HepG2 (cell line): ENCODE data around the gene PPP4R4. TPM values are rescaled to one million over a fixed set of nuclear protein-coding genes. Genes with fewer than 3 reads are reported as not detected.
A peak's percentile ranks its signal among the peaks of the same experiment; 100 is the strongest.

ENCODE experiments used
- CEBPB ChIP-seq: IDR thresholded peaks from 2 replicates; pipeline ENCODE4 v1.6.1; 2011; ENCODE audit warnings: low read depth, low read length, improper control_type of control experiment, borderline replicate concordance
- CEBPG ChIP-seq: IDR thresholded peaks from 2 replicates; pipeline ENCODE4 v1.6.1; 2016
- FOSL1 ChIP-seq: sonication (generic); formaldehyde crosslinking; IDR thresholded peaks from 2 replicates; pipeline ENCODE4 v1.9.0; 2021; ENCODE audit warnings: missing genetic modification reagents, borderline replicate concordance
- FOXM1 ChIP-seq: sonication (generic); formaldehyde crosslinking; IDR thresholded peaks from 2 replicates; pipeline ENCODE4 v1.5.0; 2020; ENCODE audit warnings: missing genetic modification reagents
- GABPB1 ChIP-seq: IDR thresholded peaks from 2 replicates; pipeline ENCODE4 v1.6.1; 2016; ENCODE audit warnings: mild to moderate bottlenecking, missing genetic modification reagents, moderate library complexity, missing compliant biosample characterization
- HMG20A ChIP-seq: IDR thresholded peaks from 2 replicates; pipeline ENCODE4 v1.6.1; 2016; ENCODE audit warnings: borderline replicate concordance
- KAT8 ChIP-seq: IDR thresholded peaks from 2 replicates; pipeline ENCODE4 v1.6.1; 2016; ENCODE audit warnings: missing genetic modification reagents, missing compliant biosample characterization
- KIAA2018 ChIP-seq: sonication (generic); formaldehyde crosslinking; IDR thresholded peaks from 2 replicates; pipeline ENCODE4 v1.5.0; 2020; ENCODE audit warnings: mild to moderate bottlenecking, missing genetic modification reagents, borderline replicate concordance
- SMAD9 ChIP-seq: sonication (generic); formaldehyde crosslinking; IDR thresholded peaks from 2 replicates; pipeline ENCODE4 v1.5.1; 2020; ENCODE audit warnings: mild to moderate bottlenecking, missing genetic modification reagents
- ZNF124 ChIP-seq: sonication (generic); formaldehyde crosslinking; IDR thresholded peaks from 2 replicates; pipeline ENCODE4 v1.4.0; 2020; ENCODE audit warnings: missing genetic modification reagents
- ZNF768 ChIP-seq: sonication (generic); formaldehyde crosslinking; IDR thresholded peaks from 2 replicates; pipeline ENCODE4 v1.4.0; 2020; ENCODE audit warnings: missing genetic modification reagents
- polyA plus RNA-seq, 8 experiments: library from polyadenylated mRNA; depleted of rRNA in 3 of 8; stranded (reverse) in 7 of 8; unstranded in 1 of 8; fragments of >200 nt; fragmentation: Illumina TruSeq in 4 of 8; extraction: Trizol in 4 of 8; gene quantifications; 2 replicates each; pipeline versions ENCODE4 v1.2.1 to v1.2.3, GENCODE V29; 2011 to 2016; ENCODE audit warnings: low read depth in 4 of 8, missing spikeins in 1 of 8, mixed read lengths in 1 of 8; ENCODE audit not compliant: insufficient read depth in 1 of 8
- total RNA-seq, 5 experiments: library from RNA; depleted of rRNA; stranded (reverse); fragments of >200 nt; fragmentation: Illumina TruSeq; extraction: Trizol; gene quantifications; 2 replicates each; pipeline ENCODE4 v1.2.3, GENCODE V29; 2016; ENCODE audit warnings: low read depth in 1 of 5
- TF ChIP-seq, protein P1 (sequence below): sonication (generic); formaldehyde crosslinking; IDR thresholded peaks from 2 replicates; pipeline ENCODE4 v1.4.0; 2020; ENCODE audit warnings: missing genetic modification reagents
- TF ChIP-seq, protein P2 (sequence below), 2 experiments: IDR thresholded peaks; 2 replicates each; pipeline ENCODE4 v1.6.1; 2011 to 2012; ENCODE audit warnings: low read length in 2 of 2, borderline replicate concordance in 1 of 2, low read depth in 1 of 2, mild to moderate bottlenecking in 1 of 2, moderate library complexity in 1 of 2

PPP4R4 gene
- total and polyA plus RNA-seq, 2 of the 13 experiments (the other 11 are each of a cell fraction or from before 2014, with no cell fraction given): 9.5 to 19.8 TPM

GRCh38 chr14:94144765-94145164, 29.4 kb upstream of the PPP4R4 start (continued):
- TF ChIP-seq KIAA2018 (CRISPR knock-in tag) (no peak), KAT8 (peak; percentile 48; the same call in 1 of the 2 replicates), FOSL1 (CRISPR knock-in tag) (no peak), ZNF768 (CRISPR knock-in tag) (no peak), CEBPB (0 out of 2 replicates have a peak, but pooled peaks have one; percentile 16), ZNF124 (no peak), FOXM1 (CRISPR knock-in tag) (no peak), HMG20A (CRISPR knock-in tag) (0 out of 2 replicates have a peak, but pooled peaks have one; percentile 23), SMAD9 (CRISPR knock-in tag) (no peak), GABPB1 (CRISPR knock-in tag) (peak; percentile 79), CEBPG (CRISPR knock-in tag) (peak; percentile 87)
- TF ChIP-seq, protein P1, sequence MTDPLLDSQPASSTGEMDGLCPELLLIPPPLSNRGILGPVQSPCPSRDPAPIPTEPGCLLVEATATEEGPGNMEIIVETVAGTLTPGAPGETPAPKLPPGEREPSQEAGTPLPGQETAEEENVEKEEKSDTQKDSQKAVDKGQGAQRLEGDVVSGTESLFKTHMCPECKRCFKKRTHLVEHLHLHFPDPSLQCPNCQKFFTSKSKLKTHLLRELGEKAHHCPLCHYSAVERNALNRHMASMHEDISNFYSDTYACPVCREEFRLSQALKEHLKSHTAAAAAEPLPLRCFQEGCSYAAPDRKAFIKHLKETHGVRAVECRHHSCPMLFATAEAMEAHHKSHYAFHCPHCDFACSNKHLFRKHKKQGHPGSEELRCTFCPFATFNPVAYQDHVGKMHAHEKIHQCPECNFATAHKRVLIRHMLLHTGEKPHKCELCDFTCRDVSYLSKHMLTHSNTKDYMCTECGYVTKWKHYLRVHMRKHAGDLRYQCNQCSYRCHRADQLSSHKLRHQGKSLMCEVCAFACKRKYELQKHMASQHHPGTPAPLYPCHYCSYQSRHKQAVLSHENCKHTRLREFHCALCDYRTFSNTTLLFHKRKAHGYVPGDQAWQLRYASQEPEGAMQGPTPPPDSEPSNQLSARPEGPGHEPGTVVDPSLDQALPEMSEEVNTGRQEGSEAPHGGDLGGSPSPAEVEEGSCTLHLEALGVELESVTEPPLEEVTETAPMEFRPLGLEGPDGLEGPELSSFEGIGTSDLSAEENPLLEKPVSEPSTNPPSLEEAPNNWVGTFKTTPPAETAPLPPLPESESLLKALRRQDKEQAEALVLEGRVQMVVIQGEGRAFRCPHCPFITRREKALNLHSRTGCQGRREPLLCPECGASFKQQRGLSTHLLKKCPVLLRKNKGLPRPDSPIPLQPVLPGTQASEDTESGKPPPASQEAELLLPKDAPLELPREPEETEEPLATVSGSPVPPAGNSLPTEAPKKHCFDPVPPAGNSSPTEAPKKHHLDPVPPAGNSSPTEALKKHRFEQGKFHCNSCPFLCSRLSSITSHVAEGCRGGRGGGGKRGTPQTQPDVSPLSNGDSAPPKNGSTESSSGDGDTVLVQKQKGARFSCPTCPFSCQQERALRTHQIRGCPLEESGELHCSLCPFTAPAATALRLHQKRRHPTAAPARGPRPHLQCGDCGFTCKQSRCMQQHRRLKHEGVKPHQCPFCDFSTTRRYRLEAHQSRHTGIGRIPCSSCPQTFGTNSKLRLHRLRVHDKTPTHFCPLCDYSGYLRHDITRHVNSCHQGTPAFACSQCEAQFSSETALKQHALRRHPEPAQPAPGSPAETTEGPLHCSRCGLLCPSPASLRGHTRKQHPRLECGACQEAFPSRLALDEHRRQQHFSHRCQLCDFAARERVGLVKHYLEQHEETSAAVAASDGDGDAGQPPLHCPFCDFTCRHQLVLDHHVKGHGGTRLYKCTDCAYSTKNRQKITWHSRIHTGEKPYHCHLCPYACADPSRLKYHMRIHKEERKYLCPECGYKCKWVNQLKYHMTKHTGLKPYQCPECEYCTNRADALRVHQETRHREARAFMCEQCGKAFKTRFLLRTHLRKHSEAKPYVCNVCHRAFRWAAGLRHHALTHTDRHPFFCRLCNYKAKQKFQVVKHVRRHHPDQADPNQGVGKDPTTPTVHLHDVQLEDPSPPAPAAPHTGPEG: no peak
- TF ChIP-seq, protein P2, sequence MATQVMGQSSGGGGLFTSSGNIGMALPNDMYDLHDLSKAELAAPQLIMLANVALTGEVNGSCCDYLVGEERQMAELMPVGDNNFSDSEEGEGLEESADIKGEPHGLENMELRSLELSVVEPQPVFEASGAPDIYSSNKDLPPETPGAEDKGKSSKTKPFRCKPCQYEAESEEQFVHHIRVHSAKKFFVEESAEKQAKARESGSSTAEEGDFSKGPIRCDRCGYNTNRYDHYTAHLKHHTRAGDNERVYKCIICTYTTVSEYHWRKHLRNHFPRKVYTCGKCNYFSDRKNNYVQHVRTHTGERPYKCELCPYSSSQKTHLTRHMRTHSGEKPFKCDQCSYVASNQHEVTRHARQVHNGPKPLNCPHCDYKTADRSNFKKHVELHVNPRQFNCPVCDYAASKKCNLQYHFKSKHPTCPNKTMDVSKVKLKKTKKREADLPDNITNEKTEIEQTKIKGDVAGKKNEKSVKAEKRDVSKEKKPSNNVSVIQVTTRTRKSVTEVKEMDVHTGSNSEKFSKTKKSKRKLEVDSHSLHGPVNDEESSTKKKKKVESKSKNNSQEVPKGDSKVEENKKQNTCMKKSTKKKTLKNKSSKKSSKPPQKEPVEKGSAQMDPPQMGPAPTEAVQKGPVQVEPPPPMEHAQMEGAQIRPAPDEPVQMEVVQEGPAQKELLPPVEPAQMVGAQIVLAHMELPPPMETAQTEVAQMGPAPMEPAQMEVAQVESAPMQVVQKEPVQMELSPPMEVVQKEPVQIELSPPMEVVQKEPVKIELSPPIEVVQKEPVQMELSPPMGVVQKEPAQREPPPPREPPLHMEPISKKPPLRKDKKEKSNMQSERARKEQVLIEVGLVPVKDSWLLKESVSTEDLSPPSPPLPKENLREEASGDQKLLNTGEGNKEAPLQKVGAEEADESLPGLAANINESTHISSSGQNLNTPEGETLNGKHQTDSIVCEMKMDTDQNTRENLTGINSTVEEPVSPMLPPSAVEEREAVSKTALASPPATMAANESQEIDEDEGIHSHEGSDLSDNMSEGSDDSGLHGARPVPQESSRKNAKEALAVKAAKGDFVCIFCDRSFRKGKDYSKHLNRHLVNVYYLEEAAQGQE (IDR thresholded peaks at IDR 0.05; ENCODE audit: borderline replicate concordance in 1 of 2, low read depth in 1 of 2, low read length in 2 of 2): no peak
